NCI-H1436 treated with DMSO at 0.1 percent for 48 hours (cell line): ENCODE data around the gene IL17RE.
"Not testable (repeated sequence)": the region's sequence is repeated elsewhere in the genome, so short reads cannot be mapped to it uniquely, and the experiment has no call there.

Experiments used
- DNase-seq: peaks from one replicate; lab custom pipeline; 2025; lab: John Stamatoyannopoulos, UW

The IL17RE gene

GRCh38 chr3:9902372-9903237 lies at the start of gene IL17RE:
IL17RE (plus strand) TSS chr3:9902848; CDS start chr3:9902933, 85 bp downstream.
- no peak for DNase-seq

- not testable (repeated sequence) for DNase-seq
Observed at GRCh38 chr3:9854291-9854940, 48.2 kb upstream of the IL17RE start.

- no peak for DNase-seq
Observed at GRCh38 chr3:9855594-9855993, 47.1 kb upstream of the IL17RE start.

- DNase-seq, result no peak
Observed at GRCh38 chr3:9859530-9860025, 43.1 kb upstream of the IL17RE start.

- no peak for DNase-seq
Observed at GRCh38 chr3:9861201-9861600, 41.4 kb upstream of the IL17RE start.

GRCh38 chr3:9861626-9862130 lies 41.0 kb upstream of the IL17RE start:
- no peak for DNase-seq

- DNase-seq, result no peak
Observed at GRCh38 chr3:9862391-9863057, 40.1 kb upstream of the IL17RE start.

- no peak for DNase-seq
Observed at GRCh38 chr3:9863058-9863772, 39.4 kb upstream of the IL17RE start.

GRCh38 chr3:9864200-9864927 lies 38.3 kb upstream of the IL17RE start:
- DNase-seq, result no peak

GRCh38 chr3:9865125-9865637 lies 37.5 kb upstream of the IL17RE start:
- DNase-seq, result not testable (repeated sequence)

- no peak for DNase-seq
Observed at GRCh38 chr3:9866639-9867038, 36.0 kb upstream of the IL17RE start.

- DNase-seq, result no peak
Observed at GRCh38 chr3:9867106-9867505, 35.5 kb upstream of the IL17RE start.

GRCh38 chr3:9869955-9870354 lies 32.7 kb upstream of the IL17RE start:
- DNase-seq, result no peak

GRCh38 chr3:9870978-9871377 lies 31.7 kb upstream of the IL17RE start:
- no peak for DNase-seq

- DNase-seq, result not testable (repeated sequence)
Observed at GRCh38 chr3:9872067-9872466, 30.6 kb upstream of the IL17RE start.

- DNase-seq, result no peak
Observed at GRCh38 chr3:9875448-9875847, 27.2 kb upstream of the IL17RE start.

- not testable (repeated sequence) for DNase-seq
Observed at GRCh38 chr3:9876255-9876654, 26.4 kb upstream of the IL17RE start.

GRCh38 chr3:9876991-9877390 lies 25.7 kb upstream of the IL17RE start:
- no peak for DNase-seq

GRCh38 chr3:9878700-9879099 lies 23.9 kb upstream of the IL17RE start:
- no peak for DNase-seq

GRCh38 chr3:9879830-9880549 lies 22.7 kb upstream of the IL17RE start, which contains the start of gene CIDEC:
CIDEC (minus strand) TSS chr3:9880253; CDS start chr3:9878486, 1,767 bp downstream.
- no peak for DNase-seq
